Ishikawa (cell line): Measurements from ENCODE around the gene HELZ.
A peak's percentile ranks its signal among the peaks of the same experiment; 100 is the strongest.

Experiments
- CEBPB ChIP-seq: IDR thresholded peaks from 2 replicates; pipeline ENCODE4 v1.6.1; 2012
- CREB1 ChIP-seq: IDR thresholded peaks from 2 replicates; pipeline ENCODE4 v1.6.1; 2012; ENCODE audit warnings: low read depth
- EP300 ChIP-seq: IDR thresholded peaks from 2 replicates; pipeline ENCODE4 v1.6.1; 2012; ENCODE audit warnings: borderline replicate concordance
- NFIC ChIP-seq: IDR thresholded peaks from 2 replicates; pipeline ENCODE4 v1.6.1; 2012
- RAD21 ChIP-seq: IDR thresholded peaks from 2 replicates; pipeline ENCODE4 v1.6.1; 2012; ENCODE audit warnings: low read depth
- TAF1 ChIP-seq: IDR thresholded peaks from 2 replicates; pipeline ENCODE4 v1.6.1; 2012; ENCODE audit warnings: low read depth, mild to moderate bottlenecking
- TCF12 ChIP-seq: IDR thresholded peaks from 2 replicates; pipeline ENCODE4 v1.6.1; 2012; ENCODE audit warnings: low read depth
- TEAD4 ChIP-seq: IDR thresholded peaks from 2 replicates; pipeline ENCODE4 v1.6.1; 2012
- YY1 ChIP-seq: IDR thresholded peaks from 2 replicates; pipeline ENCODE4 v1.6.1; 2012; ENCODE audit warnings: low read depth
- ZBTB7A ChIP-seq: IDR thresholded peaks from 2 replicates; pipeline ENCODE4 v1.6.1; 2012; ENCODE audit warnings: low read depth
- TF ChIP-seq, protein P1 (sequence below): IDR thresholded peaks from 2 replicates; pipeline ENCODE4 v1.6.1; 2012
- TF ChIP-seq, protein P2 (sequence below): IDR thresholded peaks from 2 replicates; pipeline ENCODE4 v1.6.1; 2012; ENCODE audit warnings: low read depth, mild to moderate bottlenecking
- TF ChIP-seq, protein P3 (sequence below): IDR thresholded peaks from 2 replicates; pipeline ENCODE4 v1.6.1; 2012

DNA sequence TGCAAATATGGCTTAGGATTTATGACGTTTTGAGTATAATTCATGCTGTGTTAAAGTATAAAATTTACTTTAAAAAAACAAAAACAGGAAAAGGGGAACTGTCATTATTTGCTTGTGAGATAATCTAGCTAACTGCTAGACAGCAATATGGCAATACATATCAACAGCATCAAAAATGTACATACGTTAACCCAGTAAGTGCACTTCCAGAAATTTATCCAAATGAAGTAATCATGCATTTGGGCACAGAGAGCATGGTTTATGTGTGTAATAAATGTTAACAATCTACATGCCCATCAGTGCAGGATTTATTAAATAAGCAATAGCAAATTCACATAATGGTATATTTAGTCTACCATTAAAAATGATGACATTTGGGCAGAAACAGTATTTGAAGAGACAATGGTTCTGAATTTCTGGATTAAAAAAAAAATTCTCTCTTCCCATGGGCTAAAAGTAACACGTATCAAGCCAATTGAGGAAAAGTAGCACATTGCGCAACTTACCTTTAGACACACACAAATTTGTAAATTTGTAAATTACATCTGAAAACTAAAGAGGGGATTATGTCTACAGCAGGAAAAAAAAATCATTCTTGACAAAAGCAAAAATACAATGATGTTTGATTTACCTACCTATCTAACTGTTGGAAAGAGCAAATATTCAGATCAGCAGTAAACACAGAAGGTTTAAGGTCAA is 120.4 kb downstream of the HELZ start:
- no peak for TF ChIP-seq TAF1
- TF ChIP-seq, protein P1, sequence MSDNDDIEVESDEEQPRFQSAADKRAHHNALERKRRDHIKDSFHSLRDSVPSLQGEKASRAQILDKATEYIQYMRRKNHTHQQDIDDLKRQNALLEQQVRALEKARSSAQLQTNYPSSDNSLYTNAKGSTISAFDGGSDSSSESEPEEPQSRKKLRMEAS, result no peak
- no peak for TF ChIP-seq RAD21
- TF ChIP-seq YY1, result no peak
- TF ChIP-seq, protein P2, sequence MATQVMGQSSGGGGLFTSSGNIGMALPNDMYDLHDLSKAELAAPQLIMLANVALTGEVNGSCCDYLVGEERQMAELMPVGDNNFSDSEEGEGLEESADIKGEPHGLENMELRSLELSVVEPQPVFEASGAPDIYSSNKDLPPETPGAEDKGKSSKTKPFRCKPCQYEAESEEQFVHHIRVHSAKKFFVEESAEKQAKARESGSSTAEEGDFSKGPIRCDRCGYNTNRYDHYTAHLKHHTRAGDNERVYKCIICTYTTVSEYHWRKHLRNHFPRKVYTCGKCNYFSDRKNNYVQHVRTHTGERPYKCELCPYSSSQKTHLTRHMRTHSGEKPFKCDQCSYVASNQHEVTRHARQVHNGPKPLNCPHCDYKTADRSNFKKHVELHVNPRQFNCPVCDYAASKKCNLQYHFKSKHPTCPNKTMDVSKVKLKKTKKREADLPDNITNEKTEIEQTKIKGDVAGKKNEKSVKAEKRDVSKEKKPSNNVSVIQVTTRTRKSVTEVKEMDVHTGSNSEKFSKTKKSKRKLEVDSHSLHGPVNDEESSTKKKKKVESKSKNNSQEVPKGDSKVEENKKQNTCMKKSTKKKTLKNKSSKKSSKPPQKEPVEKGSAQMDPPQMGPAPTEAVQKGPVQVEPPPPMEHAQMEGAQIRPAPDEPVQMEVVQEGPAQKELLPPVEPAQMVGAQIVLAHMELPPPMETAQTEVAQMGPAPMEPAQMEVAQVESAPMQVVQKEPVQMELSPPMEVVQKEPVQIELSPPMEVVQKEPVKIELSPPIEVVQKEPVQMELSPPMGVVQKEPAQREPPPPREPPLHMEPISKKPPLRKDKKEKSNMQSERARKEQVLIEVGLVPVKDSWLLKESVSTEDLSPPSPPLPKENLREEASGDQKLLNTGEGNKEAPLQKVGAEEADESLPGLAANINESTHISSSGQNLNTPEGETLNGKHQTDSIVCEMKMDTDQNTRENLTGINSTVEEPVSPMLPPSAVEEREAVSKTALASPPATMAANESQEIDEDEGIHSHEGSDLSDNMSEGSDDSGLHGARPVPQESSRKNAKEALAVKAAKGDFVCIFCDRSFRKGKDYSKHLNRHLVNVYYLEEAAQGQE, result no peak
- TF ChIP-seq EP300, result no peak
- TF ChIP-seq, protein P3, sequence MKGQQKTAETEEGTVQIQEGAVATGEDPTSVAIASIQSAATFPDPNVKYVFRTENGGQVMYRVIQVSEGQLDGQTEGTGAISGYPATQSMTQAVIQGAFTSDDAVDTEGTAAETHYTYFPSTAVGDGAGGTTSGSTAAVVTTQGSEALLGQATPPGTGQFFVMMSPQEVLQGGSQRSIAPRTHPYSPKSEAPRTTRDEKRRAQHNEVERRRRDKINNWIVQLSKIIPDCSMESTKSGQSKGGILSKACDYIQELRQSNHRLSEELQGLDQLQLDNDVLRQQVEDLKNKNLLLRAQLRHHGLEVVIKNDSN, result no peak
- TF ChIP-seq TCF12, result no peak
- no peak for TF ChIP-seq TEAD4
- TF ChIP-seq CEBPB, result peak; percentile 89; the same call in 1 of the 2 replicates
- TF ChIP-seq ZBTB7A, result no peak
- TF ChIP-seq NFIC, result no peak
- TF ChIP-seq CREB1, result no peak
